Measurements from ENCODE around the gene DHX30. TPM values are rescaled to one million over a fixed set of nuclear protein-coding genes. Genes with fewer than 3 reads are reported as not detected.

The DHX30 gene
- total RNA-seq, 6 donors from 2014 or later = 57.0 to 105 (median 72.8) TPM

- no peaks in the 10 kb centered on the region for H3K4me1 ChIP-seq
- no peak overlapping the region for H3K4me3 ChIP-seq
- peaks cover 22 to 100% (median 82%) of the 10 kb centered on the region in 4 donors for H3K36me3 ChIP-seq
- 77 to 85% methylated on average over 13 of the region's 14 CpGs for WGBS, 2 donors
- ATAC-seq (ENCODE audit: low FRiP score in 2 of 2) = no peak
- no peaks in the 10 kb centered on the region for H3K27me3 ChIP-seq
- TF ChIP-seq CTCF (IDR thresholded peaks at IDR 0.05) = no peak
- no peak for TF ChIP-seq POLR2AphosphoS5 (IDR thresholded peaks at IDR 0.05)
- no peak for TF ChIP-seq EP300 (IDR thresholded peaks at IDR 0.05)
- no peak for TF ChIP-seq POLR2A (IDR thresholded peaks at IDR 0.05)
- H3K27ac ChIP-seq = no peak overlapping the region
- H3K9me3 ChIP-seq = no peaks in the 10 kb centered on the region
- DNase-seq = no peak
Observed at GRCh38 chr3:47850564-47851410, 47.8 kb downstream of the DHX30 start.

- DNase-seq = no peak
- Histone ChIP-seq H3K27me3 (no peaks in the 10 kb centered on the region), H3K4me3 (no peak overlapping the region), H3K9me3 (no peaks in the 10 kb centered on the region), H3K36me3 (peaks cover 15 to 100% (median 83%) of the 10 kb centered on the region in 4 donors), H3K27ac (no peak overlapping the region), H3K4me1 (no peaks in the 10 kb centered on the region)
- 96 to 97% methylated on average over 12 of the region's 12 CpGs for WGBS, 2 donors
- ATAC-seq (ENCODE audit: low FRiP score in 2 of 2) = no peak
- TF ChIP-seq CTCF (IDR thresholded peaks at IDR 0.05) = no peak
- no peak for TF ChIP-seq EP300 (IDR thresholded peaks at IDR 0.05)
- TF ChIP-seq POLR2AphosphoS5 (IDR thresholded peaks at IDR 0.05) = no peak
- TF ChIP-seq POLR2A (IDR thresholded peaks at IDR 0.05) = no peak
Observed at GRCh38 chr3:47851888-47852603, 49.1 kb downstream of the DHX30 start.

GRCh38 chr3:47852604-47853602, 50.0 kb downstream of the DHX30 start:
- Histone ChIP-seq H3K9me3 (no peaks in the 10 kb centered on the region), H3K4me1 (no peaks in the 10 kb centered on the region), H3K27me3 (no peaks in the 10 kb centered on the region), H3K27ac (no peak overlapping the region), H3K4me3 (no peak overlapping the region), H3K36me3 (peaks cover 13 to 99% (median 79%) of the 10 kb centered on the region in 4 donors)
- ATAC-seq (ENCODE audit: low FRiP score in 2 of 2) = no peak
- no peak for TF ChIP-seq EP300 (IDR thresholded peaks at IDR 0.05)
- TF ChIP-seq CTCF (IDR thresholded peaks at IDR 0.05) = no peak
- no peak for TF ChIP-seq POLR2A (IDR thresholded peaks at IDR 0.05)
- no peak for TF ChIP-seq POLR2AphosphoS5 (IDR thresholded peaks at IDR 0.05)
- 89 to 94% methylated on average over 23 to 36 of the region's 36 CpGs for WGBS, 2 donors
- DNase-seq = peak in 1 of 2 donors; percentile 75

- Histone ChIP-seq H3K27me3 (no peaks in the 10 kb centered on the region), H3K4me3 (no peak overlapping the region), H3K27ac (no peak overlapping the region), H3K4me1 (no peaks in the 10 kb centered on the region), H3K9me3 (no peaks in the 10 kb centered on the region), H3K36me3 (peaks cover 13 to 98% (median 67%) of the 10 kb centered on the region in 4 donors)
- TF ChIP-seq CTCF (IDR thresholded peaks at IDR 0.05) (no peak), POLR2A (IDR thresholded peaks at IDR 0.05) (no peak), POLR2AphosphoS5 (IDR thresholded peaks at IDR 0.05) (no peak), EP300 (IDR thresholded peaks at IDR 0.05) (no peak)
- 90 to 95% methylated on average over 10 to 11 of the region's 11 CpGs for WGBS, 2 donors
- ATAC-seq (ENCODE audit: low FRiP score in 2 of 2) (no peak), DNase-seq (no peak)
Observed at GRCh38 chr3:47854267-47854666, 51.3 kb downstream of the DHX30 start.

Measured in upper lobe of left lung (tissue), 6 donors.